HFF-Myc (cell line): ENCODE measurements around the gene KRIT1.

Experiments
- DNase-seq: peaks from one replicate; pipeline ENCODE4 v3.0.0-alpha.2; 2011; ENCODE audit warnings: low read depth; ENCODE audit errors: extremely low read depth
- H3K4me3 ChIP-seq: replicated peaks from 2 replicates; pipeline ENCODE4 v1.5.1; 2011; ENCODE audit warnings: low read depth, mild to moderate bottlenecking, control low read depth, low read length
- CTCF ChIP-seq: IDR thresholded peaks from 2 replicates; pipeline ENCODE4 v1.5.1; 2012; ENCODE audit warnings: mild to moderate bottlenecking, low read depth, low read length, control low read depth; ENCODE audit errors: missing control alignments

Gene KRIT1

DNA sequence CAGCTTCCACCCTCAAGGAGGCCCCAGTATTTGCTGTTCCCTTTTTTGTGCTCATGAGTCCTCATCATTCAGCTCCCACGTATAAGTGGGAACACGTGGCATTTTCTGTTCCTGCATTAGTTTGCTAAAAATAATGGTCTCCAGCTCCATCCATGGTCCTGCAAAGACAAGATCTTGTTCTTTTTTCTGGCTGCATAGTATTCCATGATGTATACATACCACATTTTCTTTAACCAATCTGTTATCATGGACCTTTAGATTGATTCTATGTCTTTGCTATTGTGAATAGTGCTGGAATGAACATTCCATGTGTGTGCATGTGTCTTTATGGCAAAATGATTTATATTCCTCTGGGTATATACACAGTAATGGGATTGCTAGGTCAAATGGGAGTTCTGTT is 17.0 kb downstream of the KRIT1 start:
- no peak for DNase-seq
- no peak for TF ChIP-seq CTCF
- no peak overlapping the region for H3K4me3 ChIP-seq

DNA sequence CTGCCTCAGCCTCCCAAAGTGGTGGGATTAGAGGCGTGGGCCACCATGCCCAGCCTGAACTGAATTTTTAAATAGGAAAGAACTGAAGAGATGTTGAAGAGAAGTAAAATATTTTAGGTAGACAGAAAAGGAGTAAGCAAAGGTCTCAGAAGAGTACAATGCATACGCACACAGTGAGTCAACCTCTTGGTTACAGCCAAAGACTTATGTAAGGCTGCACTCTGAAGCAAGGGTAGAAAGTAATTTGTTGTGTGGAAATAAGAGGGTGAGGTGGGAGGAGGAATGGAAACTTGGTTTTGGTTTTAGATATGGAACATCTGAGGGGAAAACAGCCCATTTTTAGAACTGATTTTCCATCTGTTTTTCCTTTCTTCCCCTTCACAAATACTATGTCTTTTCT is 17.6 kb downstream of the KRIT1 start:
- no peak for DNase-seq
- H3K4me3 ChIP-seq, result no peak overlapping the region
- TF ChIP-seq CTCF, result no peak

GRCh38 chr7:92226981-92227380 is 18.7 kb downstream of the KRIT1 start:
- H3K4me3 ChIP-seq, result no peak overlapping the region
- TF ChIP-seq CTCF, result no peak
- DNase-seq, result no peak

DNA sequence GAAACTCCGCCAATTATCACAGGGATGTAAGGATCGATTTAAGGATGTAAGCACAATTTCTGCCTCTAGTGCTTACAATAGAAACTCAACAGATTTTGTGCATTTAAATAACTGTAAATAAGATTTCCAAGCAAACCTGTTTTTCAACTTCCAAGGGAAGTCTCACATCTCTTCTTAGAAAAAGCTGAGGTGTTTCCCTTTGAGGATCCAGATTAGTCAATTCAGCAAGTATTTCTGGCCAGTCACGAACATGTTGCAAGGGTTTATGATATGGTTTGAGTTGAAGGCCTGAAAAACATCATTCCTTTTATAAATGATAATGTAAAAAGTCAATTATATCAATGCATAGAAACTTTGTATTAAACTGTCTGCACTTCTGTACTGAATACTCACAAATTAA is 23.9 kb downstream of the KRIT1 start:
- H3K4me3 ChIP-seq, result no peak overlapping the region
- DNase-seq, result no peak
- TF ChIP-seq CTCF, result no peak

GRCh38 chr7:92206672-92207071 is 39.0 kb downstream of the KRIT1 start:
- DNase-seq, result no peak
- no peak for TF ChIP-seq CTCF
- no peak overlapping the region for H3K4me3 ChIP-seq

- H3K4me3 ChIP-seq, result no peak overlapping the region
- no peak for TF ChIP-seq CTCF
- no peak for DNase-seq
These were observed 39.7 kb downstream of the KRIT1 start for GRCh38 chr7:92205987-92206386.

- TF ChIP-seq CTCF, result no peak
- H3K4me3 ChIP-seq, result no peak overlapping the region
- DNase-seq, result no peak
These were observed 44.9 kb downstream of the KRIT1 start for GRCh38 chr7:92200791-92201190.
